Right lobe of liver (tissue), 6 donors: ENCODE data around the gene PDSS2. TPM values are rescaled to one million over a fixed set of nuclear protein-coding genes. Genes with fewer than 3 reads are reported as not detected.
"Not testable (repeated sequence)": the region's sequence is repeated elsewhere in the genome, so short reads cannot be mapped to it uniquely, and the experiment has no call there.

ENCODE experiments used
- ATAC-seq, 4 donors: fragments of 200-7000 bp; cut with Tn5 transposase; one replicate each; pipeline ENCODE4 v1.9.1; 2020; ENCODE audit warnings: mild to moderate bottlenecking in 4 of 4, moderate library complexity in 4 of 4
- DNase-seq, 3 donors: peaks; one replicate each; pipeline ENCODE4 v3.0.0-alpha.2; 2020
- H3K27ac ChIP-seq, 3 donors: fragments of 200-600 bp; one replicate each; pipeline ENCODE4 v1.8.0; 2022
- H3K27me3 ChIP-seq, 2 donors: fragments of 200-600 bp; one replicate each; pipeline ENCODE4 v1.8.0; 2022
- H3K36me3 ChIP-seq, 4 donors: fragments of 200-600 bp; sonication (generic) in 1 of 4; one replicate each; pipeline versions ENCODE4 v1.5.1 to v1.8.0; 2017 to 2022; ENCODE audit warnings: control low read depth in 1 of 4
- H3K4me1 ChIP-seq, 4 donors: fragments of 200-600 bp; sonication (generic) in 1 of 4; one replicate each; pipeline versions ENCODE4 v1.5.1 to v1.8.0; 2017 to 2022; ENCODE audit warnings: control low read depth in 1 of 4
- H3K4me3 ChIP-seq, 3 donors: fragments of 200-600 bp; one replicate each; pipeline ENCODE4 v1.8.0; 2022
- H3K9me3 ChIP-seq, 4 donors: fragments of 200-600 bp; sonication (generic) in 1 of 4; one replicate each; pipeline versions ENCODE4 v1.5.1 to v1.8.0; 2017 to 2022; ENCODE audit warnings: control low read depth in 1 of 4
- CTCF ChIP-seq, 4 donors: fragments of 200-600 bp in 3 of 4; fragments of 450-650 bp in 1 of 4; IDR thresholded peaks; one replicate each; pipeline versions ENCODE4 v1.5.1 to v1.8.0; 2016 to 2022; ENCODE audit warnings: antibody characterized with exemption in 4 of 4, mild to moderate bottlenecking in 2 of 4
- POLR2A ChIP-seq: fragments of 450-650 bp; IDR thresholded peaks from one replicate; pipeline ENCODE4 v1.6.1; 2017; ENCODE audit warnings: antibody characterized with exemption, mild to moderate bottlenecking
- WGBS: methylation state at CpG from one replicate; pipeline ENCODE4 v1.1.6; 2018; ENCODE audit warnings: low coverage, low lambda C conversion rate; ENCODE audit not compliant: insufficient coverage; ENCODE audit errors: missing lambda C conversion rate; 5-methylcytosine and 5-hydroxymethylcytosine counted together
- intact Hi-C, 2 donors: fragments of 100-400 bp; cut with DNase I; formaldehyde crosslinking; loops; one replicate each; pipeline versions ENCODE4 v1.11.2 to v1.14.1; 2022
- total RNA-seq, 6 experiments: library from RNA; depleted of rRNA in 2 of 6; stranded (reverse); fragments of >200 nt in 2 of 6; fragmentation: NEBNext Ultra II Directional in 3 of 6; extraction: Animal tissue kit (Norgen Biotek cat#: 25700) in 3 of 6; gene quantifications; one replicate each; pipeline versions ENCODE4 v1.1.0 to v1.2.4, GENCODE V29; 2016 to 2023
- donor health status: DM: no; HTN: yes; CAD: no.
- donor health status: DM: no; HTN: no; CAD: no.
- donor health status: DM: no; HTN: no; CAD: no.
- donor health status: DM: no; HTN: yes; CAD: no.
- donor health status: DM: no; HTN: yes; CAD: no.

PDSS2 gene
- total RNA-seq, 6 experiments from 2014 or later: 17.0 to 25.1 (median 19.0) TPM

- TF ChIP-seq CTCF (IDR thresholded peaks at IDR 0.05) (no peak), POLR2A (no peak)
- Histone ChIP-seq H3K4me3 (no peak overlapping the region), H3K27me3 (no peaks in the 10 kb centered on the region), H3K9me3 (no peaks in the 10 kb centered on the region), H3K27ac (no peak overlapping the region), H3K36me3 (no peaks in the 10 kb centered on the region), H3K4me1 (peaks cover 0 to 8% (median 0%) of the 10 kb centered on the region in 4 donors)
- ATAC-seq (no peak), DNase-seq (no peak)
- 25% methylated on average over 1 of the region's 1 CpG for WGBS
- intact Hi-C loops: no loop called here
Observed at GRCh38 chr6:107369493-107369892, 89.9 kb downstream of the PDSS2 start.

GRCh38 chr6:107368471-107368870 is 90.9 kb downstream of the PDSS2 start:
- ATAC-seq (no peak), DNase-seq (no peak)
- Histone ChIP-seq H3K4me1 (peaks cover 0 to 8% (median 0%) of the 10 kb centered on the region in 4 donors), H3K36me3 (no peaks in the 10 kb centered on the region), H3K27me3 (no peaks in the 10 kb centered on the region), H3K4me3 (no peak overlapping the region), H3K27ac (no peak overlapping the region), H3K9me3 (no peaks in the 10 kb centered on the region)
- TF ChIP-seq CTCF (IDR thresholded peaks at IDR 0.05) (no peak), POLR2A (no peak)
- 100% methylated on average over 2 of the region's 2 CpGs for WGBS
- intact Hi-C loops: no loop called here

GRCh38 chr6:107364173-107364572 is 95.2 kb downstream of the PDSS2 start:
- DNase-seq, H3K27me3 ChIP-seq, H3K4me1 ChIP-seq, H3K36me3 ChIP-seq, intact Hi-C loops, H3K9me3 ChIP-seq, ATAC-seq, H3K27ac ChIP-seq, H3K4me3 ChIP-seq: not testable (repeated sequence)
- WGBS: no CpG with 5 or more reads among the region's 26 CpGs

- intact Hi-C loops: no loop called here
- no peaks in the 10 kb centered on the region for H3K27me3 ChIP-seq
- H3K36me3 ChIP-seq: no peaks in the 10 kb centered on the region
- WGBS: 61% methylated on average over 4 of the region's 5 CpGs
- ATAC-seq: peak in 3 of 4 donors; percentile 30 to 72 (median 33)
- TF ChIP-seq CTCF (IDR thresholded peaks at IDR 0.05): no peak
- TF ChIP-seq POLR2A: no peak
- H3K27ac ChIP-seq: no peak overlapping the region
- H3K4me1 ChIP-seq: peaks cover 0 to 8% (median 0%) of the 10 kb centered on the region in 4 donors
- no peaks in the 10 kb centered on the region for H3K9me3 ChIP-seq
- DNase-seq: no peak
- no peak overlapping the region for H3K4me3 ChIP-seq
Observed at GRCh38 chr6:107361753-107362604, 97.4 kb downstream of the PDSS2 start.

- H3K9me3 ChIP-seq: no peaks in the 10 kb centered on the region
- intact Hi-C loops: no loop called here
Observed at GRCh38 chr6:107360476-107360875, 98.9 kb downstream of the PDSS2 start.

More at GRCh38 chr6:107360476-107360875, 98.9 kb downstream of the PDSS2 start:
- ATAC-seq (no peak), DNase-seq (no peak)
- Histone ChIP-seq H3K27ac (no peak overlapping the region), H3K4me3 (no peak overlapping the region), H3K36me3 (no peaks in the 10 kb centered on the region), H3K4me1 (peaks cover 0 to 2% (median 0%) of the 10 kb centered on the region in 4 donors), H3K27me3 (no peaks in the 10 kb centered on the region)
- TF ChIP-seq POLR2A (no peak), CTCF (IDR thresholded peaks at IDR 0.05) (no peak)
- 89% methylated on average over 2 of the region's 2 CpGs for WGBS
